Measurements from ENCODE around the gene PRSS33.

The PRSS33 gene

DNA sequence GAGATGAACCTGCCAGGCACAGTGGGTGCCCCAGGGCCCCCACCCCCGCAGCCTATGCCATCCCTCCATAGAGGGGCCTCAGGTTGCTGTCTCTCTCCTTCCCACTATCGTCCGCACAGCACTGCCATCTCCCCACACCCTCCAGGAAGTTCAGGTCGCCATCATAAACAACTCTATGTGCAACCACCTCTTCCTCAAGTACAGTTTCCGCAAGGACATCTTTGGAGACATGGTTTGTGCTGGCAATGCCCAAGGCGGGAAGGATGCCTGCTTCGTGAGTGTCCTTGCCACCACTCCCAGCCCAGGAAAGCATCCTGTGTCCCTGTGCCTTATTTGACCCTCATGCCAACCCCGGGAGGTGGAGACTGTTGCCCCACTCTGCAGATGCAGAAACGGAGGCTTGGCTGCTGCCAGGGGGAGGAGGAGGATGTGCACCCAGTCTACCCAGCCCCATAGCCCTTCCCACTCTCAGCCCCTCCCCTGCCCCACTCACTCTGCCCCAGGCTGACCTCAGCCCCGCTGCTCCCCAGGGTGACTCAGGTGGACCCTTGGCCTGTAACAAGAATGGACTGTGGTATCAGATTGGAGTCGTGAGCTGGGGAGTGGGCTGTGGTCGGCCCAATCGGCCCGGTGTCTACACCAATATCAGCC lies 33.6 kb upstream of the PRSS33 start:
- DNase-seq (ENCODE audit: low spot score): no peak

DNA sequence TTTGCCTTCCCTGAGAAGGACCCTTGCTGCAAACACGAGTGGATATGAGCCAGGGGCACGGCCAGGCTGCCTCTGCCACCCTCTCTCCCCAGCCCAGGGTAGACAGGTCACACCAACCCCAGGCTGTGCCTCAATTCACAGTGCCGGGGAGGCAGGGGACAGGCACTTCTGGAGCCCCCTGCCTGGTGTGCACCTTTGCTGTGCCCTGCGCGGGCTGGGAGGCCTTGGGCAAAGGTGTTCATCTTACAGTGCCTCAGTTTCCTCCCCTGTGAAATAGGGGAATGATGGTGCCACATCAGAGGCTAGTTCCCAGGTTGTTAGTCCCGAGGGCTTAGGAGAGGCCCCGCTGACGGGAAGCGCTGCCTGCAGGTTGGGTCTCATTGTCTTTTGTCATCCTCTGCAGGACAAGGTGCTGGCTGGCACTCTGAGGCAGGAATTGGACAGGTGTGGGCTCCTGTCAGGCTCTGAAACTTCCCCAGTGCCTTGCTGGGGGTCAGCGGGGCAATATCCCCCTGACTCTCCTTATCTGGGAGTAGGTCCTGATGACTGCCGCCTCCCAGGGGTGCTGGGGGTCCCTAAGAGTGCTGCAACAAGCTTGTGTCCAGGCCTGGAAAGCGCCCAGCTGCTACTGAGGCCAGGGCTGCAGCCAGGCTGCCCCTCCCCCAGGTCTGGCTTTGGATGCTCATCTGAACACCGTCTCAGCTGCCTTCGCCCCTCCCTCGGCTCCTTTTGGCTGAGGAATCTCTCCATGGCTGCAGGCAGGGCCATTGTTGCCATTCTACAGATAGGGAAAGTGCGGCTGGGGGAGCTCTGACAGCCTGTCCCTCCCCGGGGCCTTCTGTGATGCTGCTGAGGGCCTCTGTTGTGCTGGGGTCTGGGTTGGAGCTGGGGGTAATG lies 32.8 kb upstream of the PRSS33 start:
- DNase-seq (ENCODE audit: low spot score): no peak

DNA sequence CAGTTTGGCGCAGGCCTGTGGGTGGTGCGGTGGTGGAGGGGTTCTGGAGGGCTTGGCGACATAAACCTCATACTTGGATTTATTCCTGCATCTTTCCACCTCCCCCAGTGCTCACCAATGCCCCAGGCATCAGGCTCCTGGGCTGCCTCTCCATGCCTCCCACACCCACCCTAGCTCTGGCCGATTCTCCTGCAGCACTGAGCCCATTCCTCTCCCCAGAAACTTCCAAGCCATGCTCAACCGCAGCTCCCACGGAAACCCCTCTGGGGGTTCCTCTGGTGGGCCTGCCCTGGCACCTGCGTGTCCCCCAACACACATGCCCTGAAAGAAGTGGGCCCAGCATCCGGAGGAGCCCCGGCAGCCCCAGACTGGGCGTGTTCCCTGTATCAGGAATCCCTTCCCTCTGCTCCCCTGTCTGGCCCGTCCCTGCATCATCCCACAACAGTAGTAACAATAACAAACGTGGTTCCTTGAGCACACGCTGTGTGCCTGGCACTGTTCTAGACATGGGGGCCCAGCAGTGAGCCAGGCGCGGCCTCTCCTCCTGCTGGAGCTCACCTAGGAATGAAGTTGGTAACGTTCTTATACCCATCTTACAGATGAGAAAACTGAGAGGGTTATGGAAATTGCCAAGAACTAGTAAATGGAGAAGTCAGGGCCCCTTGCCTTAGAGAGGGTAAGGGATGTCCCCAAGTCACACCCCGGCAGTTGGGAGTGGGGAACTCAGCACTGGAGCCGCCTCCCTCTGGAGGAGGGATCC lies 32.0 kb upstream of the PRSS33 start:
- DNase-seq (ENCODE audit: low spot score): no peak

DNA sequence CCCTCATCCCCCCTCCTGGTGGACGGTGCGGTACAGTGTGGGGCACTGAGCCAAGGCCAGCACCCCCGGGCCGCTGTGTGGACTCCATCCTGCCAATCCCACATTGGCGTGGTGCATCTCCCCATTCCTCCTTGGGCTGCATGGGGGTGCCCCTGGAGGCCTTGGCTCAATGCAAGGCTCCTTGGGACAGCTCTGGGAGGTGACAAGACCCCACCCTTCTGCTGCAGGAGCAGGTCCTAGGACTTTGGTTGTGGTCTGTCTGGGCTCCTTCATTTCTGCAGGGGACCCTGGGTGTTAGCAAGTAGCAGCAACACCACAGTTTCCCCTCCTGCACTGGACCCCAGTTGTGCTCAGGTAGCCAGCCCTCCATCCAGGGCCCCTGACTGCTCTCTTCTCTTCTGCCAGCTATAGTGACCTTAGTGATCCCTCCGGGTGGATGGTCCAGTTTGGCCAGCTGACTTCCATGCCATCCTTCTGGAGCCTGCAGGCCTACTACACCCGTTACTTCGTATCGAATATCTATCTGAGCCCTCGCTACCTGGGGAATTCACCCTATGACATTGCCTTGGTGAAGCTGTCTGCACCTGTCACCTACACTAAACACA lies 31.0 kb upstream of the PRSS33 start:
- no peak for DNase-seq (ENCODE audit: low spot score)

DNA sequence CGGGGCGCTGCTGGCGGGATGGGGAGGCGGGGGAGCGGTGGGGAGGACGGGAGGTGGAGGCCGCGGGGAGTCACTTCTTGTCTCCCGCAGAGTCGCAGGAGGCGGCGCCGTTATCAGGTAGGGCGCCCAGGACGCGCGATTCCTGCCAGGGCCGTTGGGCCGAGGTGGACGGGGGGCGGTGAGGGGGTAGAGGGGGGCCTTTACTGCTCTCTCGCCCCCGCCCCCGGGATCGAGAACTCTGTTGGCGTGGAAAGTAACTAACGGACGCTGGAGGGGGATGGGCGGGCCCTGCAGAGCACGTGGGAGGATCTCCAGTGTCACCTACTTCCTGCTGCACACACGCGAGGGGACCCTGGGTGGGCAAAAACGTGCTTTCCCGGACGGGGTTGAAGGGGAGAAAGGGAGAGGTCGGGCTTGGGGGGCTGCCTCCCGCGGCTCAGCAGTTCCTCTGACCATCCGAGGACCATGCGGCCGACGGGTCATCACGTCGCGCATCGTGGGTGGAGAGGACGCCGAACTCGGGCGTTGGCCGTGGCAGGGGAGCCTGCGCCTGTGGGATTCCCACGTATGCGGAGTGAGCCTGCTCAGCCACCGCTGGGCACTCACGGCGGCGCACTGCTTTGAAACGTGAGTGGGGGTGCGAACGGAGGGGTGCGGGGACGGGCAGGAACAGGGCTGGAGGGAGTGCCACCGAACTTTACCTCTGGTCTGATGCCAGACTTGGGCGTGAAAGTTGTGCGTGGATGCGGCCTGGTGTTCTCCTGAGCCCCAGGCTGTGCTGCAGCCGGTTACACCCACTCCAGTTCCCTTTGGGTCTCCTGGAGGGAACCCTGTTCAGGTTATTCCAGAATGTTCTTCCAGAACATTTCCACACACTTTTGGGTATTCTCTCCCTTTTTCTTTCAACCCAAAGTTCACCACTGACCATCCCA lies 30.2 kb upstream of the PRSS33 start:
- DNase-seq (ENCODE audit: low spot score): no peak

DNA sequence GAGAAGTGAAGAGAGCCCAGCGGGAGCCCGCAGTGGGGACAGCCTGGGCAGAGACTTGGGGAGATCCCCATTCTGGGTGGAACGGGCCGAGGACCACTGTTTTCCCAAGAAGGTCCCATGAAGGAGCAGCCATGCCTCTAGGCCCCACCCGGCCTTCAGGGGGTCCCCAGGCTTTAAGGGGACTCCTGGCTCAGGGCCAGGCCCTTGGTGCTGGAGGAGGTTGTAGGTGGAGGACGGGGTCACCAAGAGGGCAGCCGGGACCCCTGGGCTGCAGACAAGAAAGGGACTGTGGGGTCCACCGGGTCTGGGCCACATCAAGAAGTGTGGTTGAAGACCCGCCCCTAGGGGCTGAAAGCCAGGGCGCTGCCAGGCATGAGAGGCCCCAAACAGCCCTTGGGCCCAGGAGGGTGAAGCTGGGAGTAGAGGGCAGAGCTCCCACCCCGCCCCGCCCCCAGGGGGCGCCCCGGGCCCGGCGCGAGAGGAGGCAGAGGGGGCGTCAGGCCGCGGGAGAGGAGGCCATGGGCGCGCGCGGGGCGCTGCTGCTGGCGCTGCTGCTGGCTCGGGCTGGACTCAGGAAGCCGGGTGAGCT lies 29.5 kb upstream of the PRSS33 start, which contains the start of gene PRSS21:
Gene PRSS21, plus strand, starts transcription at position 487 of the 589 bp plus-strand sequence. Its CDS starts 32 bp downstream, at position 519.
- DNase-seq (ENCODE audit: low spot score): no peak

DNA sequence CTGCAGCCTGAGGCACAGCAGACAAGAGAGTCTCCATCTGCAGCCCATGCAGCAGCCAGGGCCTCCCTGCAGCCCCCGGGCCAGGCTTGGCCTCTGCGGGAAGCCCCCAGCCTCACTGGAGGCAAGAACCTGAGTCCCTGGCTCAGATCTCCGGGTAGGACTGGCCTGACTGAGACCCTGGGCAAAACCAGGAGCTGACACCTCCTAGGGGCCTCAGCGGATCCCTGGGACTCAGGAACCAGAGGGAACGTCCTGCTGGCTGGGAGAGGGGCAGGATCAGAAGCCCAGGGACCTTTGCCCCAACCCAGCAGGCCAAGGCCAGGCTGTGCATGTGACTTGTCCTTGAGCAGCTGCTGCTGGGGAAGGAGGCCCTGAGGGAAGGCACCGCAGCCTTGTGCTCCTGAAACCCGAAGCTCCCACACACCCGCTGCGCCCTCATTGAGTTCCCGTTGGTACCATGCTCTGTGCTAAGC lies 28.0 kb upstream of the PRSS33 start:
- no peak for DNase-seq (ENCODE audit: low spot score)

DNA sequence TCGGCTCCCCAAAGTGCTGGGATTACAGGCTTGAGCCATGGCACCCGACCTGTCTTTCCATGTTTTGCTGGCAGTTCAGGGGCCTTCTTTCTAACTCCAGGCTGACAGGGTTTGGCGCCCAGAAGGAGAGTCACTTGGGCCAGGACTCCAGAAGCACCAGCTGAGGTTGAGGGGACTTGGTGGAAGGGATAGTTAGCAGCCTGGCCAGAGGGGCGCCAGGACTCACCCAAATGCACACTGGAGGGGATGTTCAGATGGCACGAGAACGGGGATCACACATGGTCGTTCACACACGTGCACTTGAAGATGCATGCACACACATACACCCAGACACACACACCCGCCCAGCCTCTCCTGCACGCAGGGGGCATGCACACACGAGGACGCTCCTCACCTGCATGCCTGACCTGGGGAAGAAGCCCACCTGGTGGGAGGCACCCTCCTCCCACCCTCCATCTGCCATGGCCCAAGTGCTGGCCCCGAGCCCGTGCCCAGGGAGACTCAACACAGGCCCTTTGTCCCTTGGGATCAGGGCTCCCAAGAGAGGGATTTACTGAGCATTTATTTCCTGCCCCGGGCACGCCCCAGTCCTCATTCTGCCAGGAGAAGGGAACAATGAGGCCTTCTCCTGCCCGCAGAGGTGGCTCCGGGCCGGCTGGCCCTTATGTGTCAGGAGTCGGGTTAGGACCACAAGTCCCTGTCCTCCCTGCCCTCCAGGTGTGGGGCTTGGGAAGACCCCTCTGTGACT lies 27.4 kb upstream of the PRSS33 start:
- DNase-seq (ENCODE audit: low spot score): no peak

DNA sequence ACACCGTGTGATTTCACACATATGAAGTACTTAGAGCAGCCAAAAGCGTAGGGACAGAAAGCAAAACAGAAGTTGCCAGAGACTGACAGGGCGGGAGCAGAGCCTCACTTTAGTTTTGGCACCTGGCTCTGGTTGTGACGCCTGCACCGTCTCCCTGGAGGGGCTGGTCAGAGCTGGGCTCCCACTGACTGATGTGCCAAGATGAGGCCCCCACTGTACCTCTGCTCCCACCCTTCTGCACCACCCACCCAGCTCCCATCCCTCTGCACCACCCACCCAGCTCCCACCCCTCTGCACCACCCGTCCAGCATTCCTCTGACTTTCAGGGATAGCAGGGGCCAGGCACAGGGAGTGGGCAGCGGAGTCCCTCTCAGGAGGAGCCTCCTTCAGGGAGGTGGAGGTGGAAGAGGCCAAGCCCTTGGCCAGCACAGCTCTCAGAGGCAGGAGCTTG lies 26.4 kb upstream of the PRSS33 start:
- DNase-seq (ENCODE audit: low spot score): no peak

DNA sequence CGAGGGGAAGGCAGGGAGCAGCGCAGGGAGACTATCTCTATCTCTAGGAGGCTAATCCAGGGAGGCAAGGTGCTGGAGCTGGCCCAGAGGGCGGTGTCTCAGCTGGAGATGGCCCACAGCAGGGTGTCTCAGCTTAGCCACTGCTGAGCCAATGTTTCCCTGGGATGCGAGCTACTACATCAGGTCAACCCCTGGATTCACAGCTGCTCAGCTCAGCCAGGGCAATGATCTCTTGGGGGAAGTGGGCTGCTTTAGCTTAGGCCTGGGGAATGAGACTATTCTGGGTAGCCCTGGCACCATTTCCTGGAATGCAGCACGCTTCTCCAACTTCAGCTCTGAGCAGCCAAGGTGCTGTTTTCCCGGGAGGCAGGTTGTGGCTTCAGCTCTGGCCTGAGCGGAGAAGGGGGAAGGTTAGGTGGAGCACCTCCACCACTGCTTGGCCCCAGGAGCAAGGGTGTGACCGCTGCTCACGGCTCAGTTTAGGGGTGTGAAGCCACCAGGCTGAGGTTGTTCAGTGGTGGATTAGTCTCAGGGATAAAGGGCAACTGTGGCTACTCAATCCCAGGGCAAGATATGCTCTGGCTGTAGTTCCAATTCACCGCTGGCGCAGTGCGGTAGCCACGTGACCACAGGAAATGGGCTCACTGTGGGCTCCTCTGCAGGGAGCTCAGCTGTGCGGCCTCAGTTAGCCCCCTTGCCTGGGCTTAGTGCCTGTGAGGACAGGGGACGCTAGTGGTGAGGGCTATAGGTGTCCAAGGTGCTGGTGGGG lies 24.5 kb upstream of the PRSS33 start:
- no peak for DNase-seq (ENCODE audit: low spot score)

DNA sequence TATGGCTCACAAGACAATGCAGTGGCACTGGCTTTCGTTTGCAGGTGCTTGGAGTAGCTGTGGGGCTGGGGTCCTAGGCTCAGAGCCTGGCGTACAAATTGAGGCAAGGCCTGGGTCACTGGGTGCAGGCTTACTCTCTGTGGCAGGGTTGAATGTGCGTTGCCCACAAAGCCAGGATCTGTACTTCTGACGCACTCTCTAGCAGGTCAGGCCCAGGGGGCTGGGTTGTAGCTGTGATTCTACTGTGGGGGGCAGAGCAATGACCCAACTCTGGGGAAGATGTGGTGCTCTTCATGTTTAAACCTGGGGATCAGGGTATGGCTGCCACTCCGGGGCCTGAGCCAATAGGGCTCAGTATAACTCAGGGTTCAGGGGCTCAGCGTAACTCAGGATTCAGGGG lies 23.3 kb upstream of the PRSS33 start:
- no peak for DNase-seq (ENCODE audit: low spot score)

DNA sequence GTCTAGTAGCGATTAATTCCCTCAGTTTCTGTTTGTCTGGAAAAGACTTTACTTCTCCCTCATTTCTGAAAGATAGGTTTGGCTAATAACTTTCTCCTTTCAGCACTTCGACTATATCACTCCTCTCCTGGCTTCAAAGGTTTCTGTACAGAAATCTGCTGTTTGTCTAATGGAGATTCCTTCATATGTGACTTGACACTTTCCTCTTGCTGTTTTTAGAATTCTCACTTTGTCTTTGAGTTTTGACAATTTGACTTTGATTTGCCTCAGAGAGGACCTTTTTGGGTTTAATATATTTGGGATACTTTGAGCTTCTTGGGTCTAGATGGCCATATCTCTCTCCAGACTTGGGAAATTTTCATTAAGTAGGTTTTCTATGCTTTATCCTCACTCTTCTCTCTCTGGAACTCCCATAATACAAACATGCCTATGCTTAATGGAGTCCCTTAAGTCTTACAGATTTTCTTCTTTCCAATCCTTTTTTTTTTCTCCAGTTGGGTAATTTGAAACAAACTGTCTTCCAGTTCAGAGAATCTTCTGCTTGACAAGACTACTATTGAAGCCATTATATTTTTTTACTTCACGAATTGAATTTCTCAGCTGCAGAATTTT lies 21.9 kb upstream of the PRSS33 start:
- DNase-seq (ENCODE audit: low spot score): no peak

DNA sequence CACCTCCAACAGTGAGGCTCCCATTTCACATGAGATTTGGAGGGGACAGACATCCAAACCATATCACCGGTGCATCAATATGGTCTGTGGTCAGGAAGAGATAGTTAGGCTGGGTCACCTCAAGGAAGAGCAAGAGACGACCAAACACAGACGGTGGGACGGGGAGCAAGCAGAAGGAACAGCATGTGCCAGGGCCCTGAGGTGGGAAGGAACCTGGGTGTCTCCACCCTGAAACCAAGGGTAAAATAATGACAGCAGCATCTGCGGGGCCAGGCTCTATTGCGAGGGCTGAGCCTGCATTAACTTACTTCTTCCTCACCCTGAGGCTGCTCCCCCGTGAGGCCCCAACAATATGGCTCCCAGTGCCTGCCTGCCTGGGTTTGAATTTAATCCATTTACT lies 20.8 kb upstream of the PRSS33 start:
- no peak for DNase-seq (ENCODE audit: low spot score)

DNA sequence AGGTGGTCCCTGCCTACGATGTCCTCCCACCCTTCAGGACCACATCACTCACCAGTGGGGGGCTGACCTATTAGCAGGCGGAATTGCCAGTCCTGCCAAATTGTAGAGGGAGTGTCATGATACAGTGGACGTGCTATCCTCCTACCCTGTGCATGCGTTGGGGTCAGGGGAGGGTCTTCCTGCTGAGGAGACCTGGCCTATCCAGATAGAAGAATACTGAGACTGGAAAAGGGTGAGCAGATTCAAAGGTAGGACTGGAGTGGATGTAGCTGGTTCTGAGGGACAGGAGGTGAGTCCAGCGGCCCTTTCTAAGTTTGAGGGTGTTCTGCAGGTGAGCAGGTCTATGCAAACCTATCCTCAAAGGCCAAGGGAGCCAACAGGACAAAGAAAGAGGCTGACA lies 18.9 kb upstream of the PRSS33 start:
- DNase-seq (ENCODE audit: low spot score): no peak

DNA sequence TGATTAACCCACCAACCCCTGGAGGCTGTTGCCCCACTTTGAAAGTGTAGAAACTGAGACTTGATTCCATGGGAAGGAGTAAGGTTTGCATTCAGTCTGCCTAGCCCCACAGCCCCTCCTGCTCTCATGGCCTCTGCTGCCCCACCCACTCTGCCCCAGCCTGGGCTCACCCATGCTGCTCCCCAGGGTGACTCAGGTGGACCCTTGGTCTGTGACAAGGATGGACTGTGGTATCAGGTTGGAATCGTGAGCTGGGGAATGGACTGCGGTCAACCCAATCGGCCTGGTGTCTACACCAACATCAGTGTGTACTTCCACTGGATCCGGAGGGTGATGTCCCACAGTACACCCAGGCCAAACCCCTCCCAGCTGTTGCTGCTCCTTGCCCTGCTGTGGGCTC lies 17.4 kb upstream of the PRSS33 start:
- no peak for DNase-seq (ENCODE audit: low spot score)

DNA sequence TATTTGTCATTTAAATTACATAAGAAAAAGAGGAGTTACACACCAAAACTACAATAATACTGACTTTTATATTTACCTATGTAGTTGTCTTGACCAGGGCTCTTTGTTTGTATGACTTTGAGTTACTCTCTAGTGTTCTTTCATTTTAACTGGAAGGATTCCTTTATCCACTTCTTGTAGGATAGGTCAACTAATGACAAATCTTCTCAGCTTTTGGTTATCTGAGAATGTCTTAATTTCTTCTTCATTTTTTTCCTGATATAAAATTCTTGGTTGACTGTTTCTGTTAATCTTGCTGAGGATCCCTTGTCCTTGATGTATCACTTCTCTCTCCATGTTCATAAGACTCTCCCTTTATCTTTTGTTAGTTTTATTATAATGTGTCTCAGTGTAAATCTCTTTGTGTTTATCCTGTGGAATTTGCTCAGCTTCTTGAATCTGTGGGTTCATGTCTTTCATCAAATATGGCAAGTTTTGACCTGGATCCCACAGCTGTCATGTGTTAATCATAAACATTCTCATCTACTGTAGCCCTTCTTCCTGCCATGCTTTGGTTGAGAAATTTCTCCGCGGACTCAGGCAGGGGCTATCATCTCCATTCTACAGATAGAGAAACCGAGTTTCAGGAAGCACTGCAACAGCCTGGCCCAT lies 16.3 kb upstream of the PRSS33 start:
- no peak for DNase-seq (ENCODE audit: low spot score)

DNA sequence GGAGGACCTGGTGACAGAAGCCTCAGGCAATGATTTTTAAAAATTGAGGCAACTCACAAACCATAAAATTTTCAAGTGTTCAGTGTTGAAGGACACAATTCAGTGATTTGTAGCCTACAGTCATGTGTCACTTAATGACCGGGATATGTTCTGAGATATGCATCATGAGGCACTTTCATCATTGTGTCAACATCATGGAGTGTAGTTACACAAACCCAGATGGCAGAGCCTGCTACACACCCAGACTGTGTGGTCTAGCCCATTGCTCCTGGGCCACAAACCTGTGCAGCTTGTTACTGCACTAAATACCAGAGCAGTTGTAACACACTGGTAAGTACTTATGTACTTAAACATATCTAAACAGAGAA lies 12.5 kb upstream of the PRSS33 start:
- no peak for DNase-seq (ENCODE audit: low spot score)
